Hematopoietic multipotent progenitor cell treated with erythropoietin and hydrocortisone succinate and interleukin-3 and kit ligand, for 6 days (in vitro differentiated cells): ENCODE results near the gene RPGRIP1L.

Experiments
- DNase-seq: peaks from one replicate; pipeline ENCODE4 v3.0.0-alpha.2; 2015

RPGRIP1L gene

GRCh38 chr16:53703590-53704444 is at the start of gene RPGRIP1L, which contains the start of gene FTO:
RPGRIP1L (minus strand) TSS chr16:53703859; CDS start chr16:53700723, 3,136 bp downstream.
FTO (plus strand) TSS chr16:53704156.
- peak; percentile 98 for DNase-seq

GRCh38 chr16:53753431-53753830 is 49.8 kb upstream of the RPGRIP1L start:
- no peak for DNase-seq

- DNase-seq = no peak
Measured at GRCh38 chr16:53752560-53752959, 48.9 kb upstream of the RPGRIP1L start.

- DNase-seq = no peak
Measured at GRCh38 chr16:53745753-53746266, 42.2 kb upstream of the RPGRIP1L start.

GRCh38 chr16:53745086-53745485 is 41.4 kb upstream of the RPGRIP1L start:
- no peak for DNase-seq

GRCh38 chr16:53744449-53744848 is 40.8 kb upstream of the RPGRIP1L start:
- DNase-seq = no peak

GRCh38 chr16:53743149-53743566 is 39.5 kb upstream of the RPGRIP1L start:
- DNase-seq = peak; percentile 65

- no peak for DNase-seq
Measured at GRCh38 chr16:53741546-53741945, 37.9 kb upstream of the RPGRIP1L start.

- no peak for DNase-seq
Measured at GRCh38 chr16:53740933-53741531, 37.4 kb upstream of the RPGRIP1L start.

GRCh38 chr16:53740476-53740875 is 36.8 kb upstream of the RPGRIP1L start:
- no peak for DNase-seq

GRCh38 chr16:53737552-53737951 is 33.9 kb upstream of the RPGRIP1L start:
- no peak for DNase-seq

- DNase-seq = no peak
Measured at GRCh38 chr16:53736297-53736696, 32.6 kb upstream of the RPGRIP1L start.

- no peak for DNase-seq
Measured at GRCh38 chr16:53734908-53735307, 31.2 kb upstream of the RPGRIP1L start.

GRCh38 chr16:53732296-53732929 is 28.8 kb upstream of the RPGRIP1L start:
- DNase-seq = peak; percentile 21

GRCh38 chr16:53730693-53731092 is 27.0 kb upstream of the RPGRIP1L start:
- no peak for DNase-seq

- DNase-seq = no peak
Measured at GRCh38 chr16:53726625-53727024, 23.0 kb upstream of the RPGRIP1L start.

GRCh38 chr16:53721017-53721416 is 17.4 kb upstream of the RPGRIP1L start:
- no peak for DNase-seq

GRCh38 chr16:53717577-53717976 is 13.9 kb upstream of the RPGRIP1L start:
- DNase-seq = no peak

GRCh38 chr16:53715023-53715384 is 11.3 kb upstream of the RPGRIP1L start:
- DNase-seq = no peak

GRCh38 chr16:53714205-53715022 is 10.8 kb upstream of the RPGRIP1L start:
- no peak for DNase-seq

GRCh38 chr16:53713403-53714204 is 9.9 kb upstream of the RPGRIP1L start:
- no peak for DNase-seq

- no peak for DNase-seq
Measured at GRCh38 chr16:53712065-53712464, 8.4 kb upstream of the RPGRIP1L start.
